Activated naive CD4-positive, alpha-beta T cell treated with anti-CD3 and anti-CD28 coated beads for 36 hours (primary cell): ENCODE measurements around the gene AJAP1. TPM values are rescaled to one million over a fixed set of nuclear protein-coding genes. Genes with fewer than 3 reads are reported as not detected.

Experiments
- CTCF ChIA-PET: fragments of 350-600 bp; sonication (Branson Sonifier 250); formaldehyde crosslinking; loops from one replicate; lab custom pipeline; 2021; ENCODE audit warnings: antibody characterized with exemption; lab: Charles Lee
- DNase-seq: peaks from one replicate; pipeline ENCODE4 v3.0.0-alpha.2; 2020
- H3K27ac Mint-ChIP-seq: one replicate; pipeline ENCODE4 v1.8.0; 2021; ENCODE audit warnings: mild to moderate bottlenecking, mixed read lengths
- H3K27me3 Mint-ChIP-seq: one replicate; pipeline ENCODE4 v1.8.0; 2021; ENCODE audit warnings: low read depth, mixed read lengths
- H3K36me3 Mint-ChIP-seq: one replicate; pipeline ENCODE4 v1.8.0; 2021; ENCODE audit warnings: low read depth, mixed read lengths
- H3K4me1 Mint-ChIP-seq: one replicate; pipeline ENCODE4 v1.8.0; 2021; ENCODE audit warnings: low read depth, mixed read lengths
- H3K4me3 Mint-ChIP-seq: one replicate; pipeline ENCODE4 v1.8.0; 2021; ENCODE audit warnings: mild to moderate bottlenecking, moderate library complexity, mixed read lengths
- H3K9me3 Mint-ChIP-seq: one replicate; pipeline ENCODE4 v1.8.0; 2021; ENCODE audit warnings: mixed read lengths
- intact Hi-C: fragments of 100-400 bp; cut with micrococcal nuclease; formaldehyde crosslinking; loops from one replicate; pipeline ENCODE4 v1.15.1; 2023
- total RNA-seq, 2 experiments: library from RNA; stranded (reverse); gene quantifications; one replicate each; pipeline ENCODE4 v1.2.3, GENCODE V29; 2021

Gene AJAP1
- total RNA-seq, 2 experiments from 2014 or later: 0.15 TPM; not detected in 1

DNA sequence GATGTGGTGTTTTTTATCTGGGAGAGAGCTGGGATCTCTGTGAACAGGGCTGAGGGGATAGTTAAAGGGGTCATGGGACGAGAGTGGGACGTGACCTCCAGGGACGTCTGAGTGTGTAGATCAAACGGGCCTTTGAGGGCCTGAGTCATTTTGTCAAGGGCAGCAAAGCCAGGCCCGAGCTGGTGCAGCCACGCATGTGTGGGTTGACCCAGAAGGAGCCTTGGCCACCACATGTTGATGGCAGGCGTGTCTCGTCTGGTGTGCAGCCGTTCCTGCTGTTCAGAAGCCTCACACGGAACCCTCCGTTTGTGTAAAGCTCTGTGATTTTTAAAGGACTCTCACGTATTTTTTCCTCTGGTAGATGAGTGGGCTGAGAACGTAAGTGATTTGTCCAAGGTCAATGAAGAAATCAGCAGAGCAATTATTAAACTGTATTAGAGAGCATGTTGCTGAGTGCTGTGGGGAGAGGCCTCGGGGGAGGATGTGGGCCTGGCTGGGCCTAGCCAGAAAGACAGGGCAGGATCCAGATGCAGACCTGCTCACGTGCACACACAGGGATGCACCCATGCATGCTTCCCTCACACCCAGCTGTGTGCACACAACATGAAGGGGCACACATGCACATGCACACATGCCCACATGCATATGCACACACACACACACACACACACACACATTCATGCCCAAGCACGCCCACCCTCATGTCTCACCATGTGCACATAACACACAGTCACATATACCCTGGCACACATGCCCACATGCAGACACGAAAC, 89.8 kb downstream of the AJAP1 start:
- CTCF ChIA-PET: no interaction called here
- H3K4me3 Mint-ChIP-seq: no peak overlapping the region
- DNase-seq: no peak
- H3K36me3 Mint-ChIP-seq: no peaks in the 10 kb centered on the region
- no peaks in the 10 kb centered on the region for H3K4me1 Mint-ChIP-seq
- intact Hi-C loops: no loop called here
- no peak overlapping the region for H3K27ac Mint-ChIP-seq
- no peaks in the 10 kb centered on the region for H3K9me3 Mint-ChIP-seq
- H3K27me3 Mint-ChIP-seq: peaks cover 7% of the 10 kb centered on the region

DNA sequence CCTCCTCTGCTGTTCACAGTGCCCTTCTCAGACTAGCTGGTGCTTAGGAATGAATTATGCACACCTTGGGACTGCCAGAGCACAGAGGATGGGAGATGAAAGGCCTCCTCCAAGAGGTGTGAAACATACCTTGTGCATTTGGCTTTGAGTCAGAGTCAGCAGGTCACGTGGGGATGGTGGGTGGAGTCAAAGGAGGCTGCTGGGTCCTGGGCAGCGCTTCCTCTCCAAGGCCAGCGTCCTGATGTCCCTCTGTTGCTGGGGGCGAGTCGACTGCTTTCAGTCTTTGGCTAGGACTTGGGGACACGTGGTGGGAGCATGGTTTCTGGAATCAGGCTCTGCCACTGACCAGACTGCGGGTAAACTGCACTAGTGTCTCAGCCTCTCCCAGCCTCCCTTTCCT, 91.2 kb downstream of the AJAP1 start:
- Mint-ChIP-seq H3K4me1 (no peaks in the 10 kb centered on the region), H3K9me3 (no peaks in the 10 kb centered on the region), H3K4me3 (no peak overlapping the region), H3K36me3 (no peaks in the 10 kb centered on the region), H3K27me3 (no peaks in the 10 kb centered on the region), H3K27ac (no peak overlapping the region)
- peak; percentile 18 for DNase-seq
- intact Hi-C loops: no loop called here
- CTCF ChIA-PET: no interaction called here

DNA sequence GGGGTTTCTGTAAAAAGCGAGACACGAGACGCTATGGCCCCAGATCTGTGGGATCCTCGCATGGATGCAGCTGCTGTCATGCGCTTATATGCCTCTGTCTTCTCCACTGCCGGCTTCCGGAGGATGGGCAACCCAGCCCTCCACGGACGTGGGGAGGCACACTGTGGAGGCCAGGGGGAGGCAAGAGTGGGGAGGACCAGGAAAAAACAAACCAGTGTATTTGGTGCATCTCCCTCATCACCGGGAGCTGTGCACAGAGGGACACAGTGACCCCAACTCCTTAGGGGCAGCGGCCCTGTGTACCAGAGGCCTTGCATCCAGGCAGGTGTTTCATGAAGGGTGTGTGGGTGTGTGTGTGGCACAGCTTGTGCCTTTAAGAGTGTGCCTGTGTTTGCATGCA, 95.0 kb downstream of the AJAP1 start:
- intact Hi-C loops: no loop called here

DNA sequence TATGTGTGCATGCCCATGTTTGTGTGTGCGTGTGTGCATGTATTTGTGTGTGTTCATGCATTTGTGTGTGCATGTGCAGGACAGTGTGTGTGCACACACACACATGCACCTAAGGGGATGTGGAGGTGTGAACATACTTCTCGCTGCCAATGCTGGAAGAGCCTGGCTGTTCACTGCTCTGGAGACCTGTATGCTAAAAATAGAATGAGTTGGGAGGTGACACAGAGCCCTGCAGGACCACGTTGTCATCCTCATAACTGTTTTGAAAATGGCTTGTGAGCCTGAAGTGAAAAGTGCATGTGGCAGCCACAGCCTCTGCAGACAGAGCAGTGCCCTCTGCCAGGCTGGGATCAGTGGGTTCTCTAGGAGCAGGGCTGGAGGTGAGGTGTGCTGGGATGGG, 95.8 kb downstream of the AJAP1 start:
- H3K36me3 Mint-ChIP-seq: no peaks in the 10 kb centered on the region
- no peak overlapping the region for H3K4me3 Mint-ChIP-seq
- CTCF ChIA-PET: no interaction called here
- intact Hi-C loops: no loop called here
- H3K4me1 Mint-ChIP-seq: no peaks in the 10 kb centered on the region
- H3K9me3 Mint-ChIP-seq: peaks cover 6% of the 10 kb centered on the region
- DNase-seq: no peak
- H3K27me3 Mint-ChIP-seq: no peaks in the 10 kb centered on the region
- no peak overlapping the region for H3K27ac Mint-ChIP-seq

More for the DNA sequence above, 95.0 kb downstream of the AJAP1 start:
- CTCF ChIA-PET: no interaction called here
- Mint-ChIP-seq H3K9me3 (peaks cover 6% of the 10 kb centered on the region), H3K4me1 (no peaks in the 10 kb centered on the region), H3K27ac (no peak overlapping the region), H3K27me3 (no peaks in the 10 kb centered on the region), H3K36me3 (no peaks in the 10 kb centered on the region), H3K4me3 (no peak overlapping the region)
- no peak for DNase-seq

DNA sequence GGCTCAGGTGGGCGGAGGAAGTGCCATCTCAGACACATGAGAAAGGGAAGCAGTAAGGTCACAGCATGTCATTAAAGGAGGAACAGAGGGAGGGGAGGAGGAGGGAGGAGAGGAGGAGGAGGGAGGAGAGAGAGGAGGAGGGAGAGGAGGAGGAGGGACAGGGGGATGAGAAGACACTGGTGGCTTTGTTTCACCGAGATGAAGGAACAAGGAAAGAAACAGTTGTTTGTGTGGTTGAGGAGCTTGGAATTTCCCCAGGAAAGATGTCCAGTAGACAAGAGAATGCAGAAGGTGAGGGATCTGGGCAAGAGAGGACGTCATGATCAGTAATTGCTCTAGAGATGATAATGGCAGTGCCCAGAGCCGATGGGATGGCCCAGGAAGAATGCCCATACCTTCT, 97.7 kb downstream of the AJAP1 start:
- no peaks in the 10 kb centered on the region for H3K36me3 Mint-ChIP-seq

DNA sequence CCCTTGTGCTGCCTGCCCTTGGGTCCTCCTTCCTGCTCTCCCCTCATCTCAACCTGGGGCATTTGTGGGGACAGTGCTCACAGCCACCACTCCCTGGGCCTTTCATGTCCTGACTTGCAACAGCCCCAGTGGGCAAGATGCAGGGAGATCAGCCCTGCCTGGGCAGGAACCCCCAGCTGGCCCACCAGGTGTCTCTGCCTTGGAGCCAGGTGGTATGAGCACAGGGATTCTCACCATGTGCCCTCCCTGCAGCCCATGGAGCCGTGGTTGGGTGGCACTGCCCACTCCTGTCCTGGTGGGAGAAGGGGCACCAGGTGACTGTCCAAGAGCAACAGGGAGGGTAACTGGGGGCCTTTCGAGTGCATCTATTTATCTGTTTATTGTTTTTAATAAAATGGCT, 100.4 kb downstream of the AJAP1 start:
- H3K36me3 Mint-ChIP-seq: no peaks in the 10 kb centered on the region
- H3K27ac Mint-ChIP-seq: no peak overlapping the region
- DNase-seq: no peak
- peaks cover under 1% of the 10 kb centered on the region for H3K27me3 Mint-ChIP-seq
- CTCF ChIA-PET: no interaction called here
- intact Hi-C loops: no loop called here
- no peak overlapping the region for H3K4me3 Mint-ChIP-seq
- peaks cover 14% of the 10 kb centered on the region for H3K9me3 Mint-ChIP-seq
- no peaks in the 10 kb centered on the region for H3K4me1 Mint-ChIP-seq

More for the DNA sequence above, 97.7 kb downstream of the AJAP1 start:
- CTCF ChIA-PET: interaction anchor here (0.6 to 0.7 kb wide), 2 partner anchors 763 to 1046 kb away, joined by 3 to 4 read pairs; no protein-coding TSS in a partner anchor
- H3K27me3 Mint-ChIP-seq: no peaks in the 10 kb centered on the region
- H3K4me3 Mint-ChIP-seq: no peak overlapping the region
- intact Hi-C loops: no loop called here
- no peaks in the 10 kb centered on the region for H3K4me1 Mint-ChIP-seq
- peaks cover 6% of the 10 kb centered on the region for H3K9me3 Mint-ChIP-seq
- no peak overlapping the region for H3K27ac Mint-ChIP-seq
- no peak for DNase-seq

DNA sequence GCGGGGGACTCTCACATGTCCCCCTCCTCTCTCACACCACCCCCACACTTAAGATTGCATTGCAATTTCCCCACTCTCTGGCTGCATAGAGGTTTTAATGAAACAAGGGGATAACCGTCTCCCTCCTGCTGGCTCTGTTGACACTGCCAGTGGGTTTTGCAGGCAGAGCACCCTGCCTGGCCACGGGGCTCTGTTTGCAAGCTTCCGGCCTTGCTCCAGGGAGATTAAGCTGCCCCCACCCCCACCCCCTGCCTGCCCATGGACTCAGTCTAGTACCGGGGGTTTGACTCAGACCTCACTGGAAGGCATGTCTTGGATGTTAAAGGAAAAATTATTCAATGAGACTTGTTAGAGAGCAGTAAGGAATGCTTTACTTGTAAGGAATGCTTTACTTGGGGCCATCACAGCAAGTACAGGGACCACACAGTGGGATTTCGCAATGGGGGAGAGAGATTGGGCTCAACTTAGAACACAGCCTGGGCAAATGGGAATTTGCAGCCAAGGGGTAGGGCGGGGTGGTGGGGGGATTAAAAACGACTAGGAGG, 101.0 kb downstream of the AJAP1 start:
- Mint-ChIP-seq H3K9me3 (peaks cover 14% of the 10 kb centered on the region), H3K4me1 (no peaks in the 10 kb centered on the region), H3K27ac (no peak overlapping the region), H3K4me3 (no peak overlapping the region), H3K36me3 (no peaks in the 10 kb centered on the region), H3K27me3 (peaks cover 4% of the 10 kb centered on the region)
- CTCF ChIA-PET: no interaction called here
- intact Hi-C loops: no loop called here
- DNase-seq: no peak

DNA sequence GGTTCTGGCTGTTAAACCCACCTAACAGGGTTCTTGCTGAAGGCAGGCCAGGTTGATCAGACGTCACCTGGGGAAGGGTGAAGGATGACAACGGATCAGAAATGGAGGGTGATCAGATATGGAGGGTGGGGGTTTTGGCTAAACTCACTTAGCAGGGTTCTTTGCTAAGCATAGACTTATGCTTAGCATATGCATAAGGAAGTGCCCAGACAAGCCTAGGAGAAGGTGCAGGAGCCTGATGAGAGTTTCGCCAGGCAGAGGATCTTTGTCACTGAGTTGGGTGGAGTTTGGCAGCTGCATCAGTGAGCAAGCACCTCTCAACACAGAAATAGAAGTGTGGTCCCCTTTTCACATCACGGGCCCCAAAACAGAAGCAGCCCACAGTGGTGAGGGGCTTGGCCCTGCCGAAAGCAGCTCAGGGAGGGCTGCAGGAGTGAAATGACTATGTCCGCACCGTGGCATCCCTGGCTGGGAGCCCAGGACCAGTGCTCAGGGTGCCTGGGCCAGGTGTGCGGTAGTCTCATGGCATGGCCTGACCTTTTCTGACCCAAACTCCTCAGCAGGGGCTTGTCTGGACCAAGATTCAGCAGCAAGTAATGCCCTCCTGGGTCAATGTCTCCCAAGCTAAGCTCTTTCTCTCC, 101.6 kb downstream of the AJAP1 start:
- H3K4me3 Mint-ChIP-seq: no peak overlapping the region
- CTCF ChIA-PET: no interaction called here
- intact Hi-C loops: no loop called here
- H3K27me3 Mint-ChIP-seq: peaks cover 4% of the 10 kb centered on the region
- H3K4me1 Mint-ChIP-seq: no peaks in the 10 kb centered on the region
- no peaks in the 10 kb centered on the region for H3K36me3 Mint-ChIP-seq
- no peak for DNase-seq
- H3K9me3 Mint-ChIP-seq: peaks cover 14% of the 10 kb centered on the region
- no peak overlapping the region for H3K27ac Mint-ChIP-seq

DNA sequence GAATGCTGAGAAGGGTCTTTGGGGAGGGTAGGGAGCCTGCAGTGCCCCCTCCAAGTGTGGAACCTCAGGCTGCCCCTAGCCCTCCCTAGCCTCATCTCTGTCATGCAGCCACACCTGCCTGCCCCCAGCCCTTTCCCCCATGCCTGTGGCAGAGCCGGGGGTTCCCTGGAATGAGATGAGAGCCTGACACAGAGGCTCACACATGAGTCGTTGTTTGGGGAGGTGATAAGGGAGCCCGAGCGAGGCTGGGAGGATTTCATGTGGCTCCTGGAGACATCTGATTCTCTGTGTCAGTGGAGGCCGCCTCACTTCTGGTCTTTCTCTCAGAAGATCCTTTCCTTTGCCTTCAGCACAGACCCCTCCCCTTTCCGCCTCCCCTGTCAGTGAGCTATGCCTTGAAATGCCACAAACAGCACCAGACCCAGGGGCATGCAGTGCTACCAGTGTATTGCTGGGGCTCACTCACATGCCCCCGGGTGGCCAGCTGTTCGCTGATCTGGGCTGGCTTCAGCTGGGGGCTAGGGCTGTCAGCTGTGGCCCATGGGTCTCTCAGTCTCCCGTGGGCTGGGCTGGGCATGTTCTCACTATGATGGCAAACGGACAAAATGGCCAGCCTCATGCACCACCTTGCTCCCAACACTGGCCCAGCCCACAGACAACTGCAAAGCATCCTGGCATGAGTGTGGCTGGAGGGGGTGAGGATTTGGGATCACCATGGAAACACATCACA, 102.6 kb downstream of the AJAP1 start:
- peaks cover 4% of the 10 kb centered on the region for H3K27me3 Mint-ChIP-seq
- CTCF ChIA-PET: no interaction called here
- intact Hi-C loops: no loop called here
- H3K9me3 Mint-ChIP-seq: peaks cover 14% of the 10 kb centered on the region
- H3K4me3 Mint-ChIP-seq: no peak overlapping the region
- DNase-seq: no peak
- H3K27ac Mint-ChIP-seq: no peak overlapping the region
- no peaks in the 10 kb centered on the region for H3K36me3 Mint-ChIP-seq
- H3K4me1 Mint-ChIP-seq: no peaks in the 10 kb centered on the region

DNA sequence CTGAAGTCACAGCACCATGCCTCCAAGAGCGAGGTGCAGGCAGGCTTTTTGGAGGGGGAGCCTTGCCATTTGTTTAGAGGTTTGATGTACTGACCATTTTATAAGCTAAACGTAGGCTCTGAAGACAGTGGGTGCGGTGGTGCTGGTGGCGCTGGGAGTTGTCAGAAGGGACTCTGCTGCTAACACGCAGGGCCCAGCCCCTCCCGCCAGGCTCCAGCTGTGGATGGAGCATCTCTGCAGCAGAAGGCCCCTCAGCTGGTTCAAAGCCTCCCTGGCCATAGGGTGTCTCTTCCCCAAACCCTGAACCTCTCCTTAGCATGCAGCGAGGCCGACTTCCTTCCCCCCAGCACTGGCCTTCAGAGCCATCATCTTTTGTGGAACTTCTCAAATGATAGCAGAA, 105.3 kb downstream of the AJAP1 start:
- DNase-seq: no peak
- Mint-ChIP-seq H3K9me3 (peaks cover 7% of the 10 kb centered on the region), H3K27ac (no peak overlapping the region), H3K27me3 (peaks cover 4% of the 10 kb centered on the region), H3K4me3 (no peak overlapping the region), H3K36me3 (no peaks in the 10 kb centered on the region), H3K4me1 (no peaks in the 10 kb centered on the region)
- intact Hi-C loops: no loop called here
- CTCF ChIA-PET: no interaction called here

DNA sequence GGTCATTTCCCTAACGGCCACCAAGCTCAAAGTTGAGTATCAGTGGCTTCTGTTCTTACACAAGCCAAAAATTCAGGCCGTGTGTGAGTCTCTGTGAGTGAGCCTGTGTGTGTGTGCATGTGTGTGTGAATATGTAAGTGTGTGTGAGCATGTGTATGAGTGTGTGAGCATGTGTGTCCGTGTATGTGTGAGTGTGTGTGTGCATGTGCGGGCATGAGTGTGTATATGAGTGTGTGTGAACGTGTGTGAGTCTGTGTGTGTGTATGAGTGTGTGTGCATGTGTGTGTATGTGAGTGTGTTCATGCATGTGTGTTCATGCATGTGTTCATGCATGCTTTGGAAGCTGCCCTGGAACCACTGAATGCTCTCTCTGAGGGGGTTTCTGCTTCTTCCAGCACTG, 105.7 kb downstream of the AJAP1 start:
- no peak overlapping the region for H3K4me3 Mint-ChIP-seq
- no peaks in the 10 kb centered on the region for H3K36me3 Mint-ChIP-seq
- CTCF ChIA-PET: no interaction called here

DNA sequence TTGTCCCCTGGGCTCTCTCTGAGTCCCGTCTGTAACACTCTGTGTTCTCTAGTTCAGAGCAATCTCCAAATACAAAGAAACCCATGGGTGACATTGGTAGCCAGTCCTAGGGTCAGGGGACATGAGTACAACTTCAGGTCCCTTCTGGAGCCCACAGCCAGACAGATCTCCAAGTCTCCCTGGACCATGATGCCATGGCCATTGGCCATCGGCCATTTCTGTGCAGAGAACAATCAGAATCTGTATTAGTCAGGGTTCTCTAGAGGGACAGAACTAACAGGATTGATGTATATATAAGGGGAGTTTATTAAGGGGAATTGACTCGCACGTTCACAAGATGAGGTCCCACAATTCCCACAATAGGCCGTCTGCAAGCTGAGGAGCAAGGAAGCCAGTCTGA, 106.9 kb downstream of the AJAP1 start:
- Mint-ChIP-seq H3K36me3 (no peaks in the 10 kb centered on the region), H3K27me3 (peaks cover 4% of the 10 kb centered on the region), H3K9me3 (peaks cover 7% of the 10 kb centered on the region), H3K27ac (no peak overlapping the region), H3K4me3 (no peak overlapping the region), H3K4me1 (no peaks in the 10 kb centered on the region)
- no peak for DNase-seq
- CTCF ChIA-PET: no interaction called here
- intact Hi-C loops: no loop called here

More for the DNA sequence above, 105.7 kb downstream of the AJAP1 start:
- DNase-seq: no peak
- Mint-ChIP-seq H3K4me1 (no peaks in the 10 kb centered on the region), H3K27me3 (peaks cover 4% of the 10 kb centered on the region), H3K27ac (no peak overlapping the region), H3K9me3 (peaks cover 7% of the 10 kb centered on the region)
- intact Hi-C loops: no loop called here
